Measurements from ENCODE around the gene MT1A. TPM values are rescaled to one million over a fixed set of nuclear protein-coding genes. Genes with fewer than 3 reads are reported as not detected.
A peak's percentile ranks its signal among the peaks of the same experiment; 100 is the strongest.

The MT1A gene
- total RNA-seq, 1 donor from 2014 or later, result 4.2 TPM

- no peak for DNase-seq (ENCODE audit: low read depth, low spot score)
Measured at GRCh38 chr16:56677474-56677873, 39.0 kb downstream of the MT1A start.

- DNase-seq (ENCODE audit: low read depth, low spot score), result no peak
Measured at GRCh38 chr16:56679078-56679730, 40.7 kb downstream of the MT1A start.

DNA sequence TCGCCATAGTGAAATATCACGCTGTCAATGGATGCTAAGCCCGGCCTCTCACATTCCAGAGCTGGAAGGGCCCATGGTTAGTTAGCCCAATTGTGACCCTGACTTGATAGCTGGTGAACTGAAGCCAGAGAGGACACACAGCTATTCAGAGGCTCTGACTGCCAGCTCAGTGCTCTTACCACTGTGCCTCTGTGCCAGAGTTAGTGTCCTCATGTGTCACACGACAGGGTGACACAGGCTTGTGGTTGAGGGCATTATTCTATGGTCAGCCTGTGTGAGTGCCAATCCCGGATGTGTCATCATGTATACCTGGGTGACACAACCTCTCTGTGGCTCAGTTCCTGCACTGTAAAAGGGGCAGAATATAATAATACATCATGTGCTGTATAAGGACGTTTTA lies 41.4 kb downstream of the MT1A start:
- no peak for DNase-seq (ENCODE audit: low read depth, low spot score)

- DNase-seq (ENCODE audit: low read depth, low spot score), result peak; percentile 49
Measured at GRCh38 chr16:56681939-56682702, 43.7 kb downstream of the MT1A start, which contains the start of gene MT1X. TSS of gene MT1X (plus strand) at chr16:56682470. CDS start at chr16:56682541, 71 bp downstream.

DNA sequence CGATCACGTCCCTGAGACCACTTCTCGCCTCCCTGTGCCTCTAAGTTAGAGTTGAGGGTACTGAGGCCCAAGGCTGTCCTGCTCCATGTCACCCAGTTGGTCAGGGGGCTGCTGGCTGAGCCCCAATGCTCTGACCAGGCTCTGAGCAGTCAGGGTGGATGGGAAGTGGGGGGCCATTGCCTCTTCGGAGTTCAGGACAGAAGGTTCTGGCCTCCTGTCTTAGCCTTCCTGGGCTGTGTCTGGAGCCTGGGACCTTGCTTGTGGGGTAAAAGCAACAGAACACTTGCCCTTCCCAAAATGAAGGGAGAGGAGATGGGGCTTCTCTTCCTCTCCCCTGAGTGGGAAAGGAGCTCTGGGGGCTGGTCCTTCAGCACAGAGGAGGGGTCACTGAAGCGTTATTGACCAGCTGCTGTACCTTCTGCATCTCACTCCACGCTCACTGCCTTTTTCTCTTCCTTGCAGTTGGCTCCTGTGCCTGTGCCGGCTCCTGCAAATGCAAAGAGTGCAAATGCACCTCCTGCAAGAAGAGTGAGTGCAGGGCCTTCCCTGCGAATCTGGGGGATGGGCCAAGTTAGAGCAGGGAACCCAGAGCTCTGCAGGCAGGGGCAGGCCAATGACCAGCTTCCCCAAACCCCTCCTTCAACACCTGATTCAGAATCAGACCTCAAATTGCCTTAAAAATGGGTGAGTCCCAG lies 44.4 kb downstream of the MT1A start:
- no peak for DNase-seq (ENCODE audit: low read depth, low spot score)

DNA sequence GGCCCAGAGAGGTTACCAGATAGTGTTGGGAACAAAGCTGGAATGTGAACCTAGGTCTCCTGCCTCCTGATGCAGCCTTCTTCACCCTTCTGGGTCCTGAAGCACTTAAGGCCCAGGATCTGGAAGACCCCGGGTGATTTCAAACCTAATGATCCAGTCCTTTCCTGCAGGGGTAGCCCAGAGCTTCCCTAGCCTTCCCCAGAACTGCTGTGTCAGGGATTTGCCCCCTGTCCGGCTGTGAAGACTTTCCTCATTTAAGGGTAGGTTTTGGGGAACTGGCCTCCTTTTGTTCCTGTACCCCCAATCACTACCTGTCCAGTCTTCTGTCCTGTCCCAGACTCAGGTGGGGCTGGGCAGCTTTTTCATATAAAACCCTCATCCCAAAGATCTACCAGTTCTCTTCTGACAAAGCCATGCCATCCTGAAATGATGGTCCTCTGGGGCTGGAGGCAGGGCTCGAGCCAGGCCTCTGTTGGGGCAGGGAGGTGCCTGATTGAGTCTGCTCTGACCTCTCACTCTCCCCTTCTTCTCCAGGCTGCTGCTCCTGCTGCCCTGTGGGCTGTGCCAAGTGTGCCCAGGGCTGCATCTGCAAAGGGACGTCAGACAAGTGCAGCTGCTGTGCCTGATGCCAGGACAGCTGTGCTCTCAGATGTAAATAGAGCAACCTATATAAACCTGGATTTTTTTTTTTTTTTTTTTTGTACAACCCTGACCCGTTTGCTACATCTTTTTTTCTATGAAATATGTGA lies 45.1 kb downstream of the MT1A start:
- no peak for DNase-seq (ENCODE audit: low read depth, low spot score)

DNA sequence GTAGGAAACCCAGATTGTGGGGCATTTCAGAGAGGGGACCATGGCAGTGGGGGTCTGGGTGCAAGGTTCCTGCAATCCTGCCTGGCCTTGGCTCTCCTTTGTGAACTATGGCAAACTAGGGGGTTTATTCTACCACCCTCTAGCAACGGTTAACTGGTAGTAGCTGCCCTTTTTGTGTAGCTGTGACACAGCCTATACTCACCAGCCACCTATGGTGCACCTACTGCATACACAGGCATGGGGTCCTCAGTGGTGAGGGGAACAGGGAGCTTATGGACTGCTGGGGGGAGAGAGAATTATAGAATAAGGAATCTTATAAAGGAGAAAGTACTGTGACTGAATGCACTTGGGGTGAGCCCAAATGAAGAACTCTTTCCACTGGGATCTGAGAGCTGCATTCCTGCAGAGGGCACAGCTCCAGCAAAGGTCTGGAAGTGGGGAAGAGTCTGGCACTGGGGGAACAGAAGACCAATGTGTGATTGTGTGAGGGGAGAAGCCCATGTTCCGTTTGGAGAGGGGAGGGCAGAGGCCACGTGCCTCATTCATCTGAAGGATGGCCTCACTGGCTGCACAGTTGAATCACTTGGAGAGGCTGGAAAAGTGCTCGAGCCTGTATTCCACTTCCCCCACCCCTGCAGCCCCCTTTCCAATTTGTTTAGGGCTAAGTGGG lies 45.9 kb downstream of the MT1A start:
- DNase-seq (ENCODE audit: low read depth, low spot score), result no peak

DNA sequence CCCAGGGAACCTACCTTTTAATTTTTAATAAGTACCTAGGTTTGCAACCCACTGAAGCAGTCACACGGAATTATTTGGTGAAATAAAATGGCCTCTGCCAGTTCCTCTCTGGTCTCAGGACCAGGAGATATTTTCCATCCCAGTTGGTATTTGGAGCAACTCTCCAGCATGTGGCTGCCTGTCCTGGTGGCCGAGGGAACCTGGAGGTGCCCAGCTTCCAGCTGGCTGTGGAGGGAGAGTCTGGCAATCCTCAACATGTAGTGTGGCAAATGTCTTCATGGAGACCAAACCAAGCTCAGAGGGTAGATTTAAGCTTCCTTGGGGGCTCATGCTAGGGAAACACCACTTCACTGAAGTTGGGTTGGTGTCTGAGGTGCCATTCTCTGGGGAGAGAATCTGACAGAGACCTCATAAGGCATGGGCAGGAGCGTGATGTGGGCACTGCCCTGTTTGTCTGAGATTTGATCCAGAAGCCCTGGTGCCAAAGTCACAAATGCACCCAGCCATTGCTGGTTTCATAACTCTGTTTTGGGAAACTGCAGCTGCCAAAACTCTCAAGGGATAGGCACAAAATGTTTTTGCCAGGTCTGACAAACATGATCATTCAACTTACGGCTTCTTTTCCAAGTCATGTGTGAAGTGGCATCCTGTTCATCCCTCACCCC lies 46.6 kb downstream of the MT1A start:
- DNase-seq (ENCODE audit: low read depth, low spot score), result no peak

DNA sequence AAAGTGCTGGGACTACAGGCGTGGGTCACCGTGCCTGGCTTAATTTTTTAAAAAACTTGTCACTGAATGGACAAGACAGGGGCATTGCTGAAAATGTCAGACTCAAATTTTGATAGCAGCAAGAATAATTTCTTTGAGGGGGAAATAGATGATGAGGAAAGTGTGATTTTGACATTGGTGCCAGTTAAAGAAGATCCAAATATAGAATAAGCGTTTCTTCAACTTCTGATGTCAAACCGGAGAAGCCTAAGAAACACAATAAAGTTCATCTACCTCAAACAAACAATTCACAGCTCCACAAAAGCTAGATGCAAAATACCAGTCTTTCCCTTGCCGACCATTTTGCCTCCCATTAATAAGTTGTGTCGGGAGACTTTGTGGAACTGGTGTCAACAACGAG lies 48.3 kb downstream of the MT1A start:
- no peak for DNase-seq (ENCODE audit: low read depth, low spot score)

DNA sequence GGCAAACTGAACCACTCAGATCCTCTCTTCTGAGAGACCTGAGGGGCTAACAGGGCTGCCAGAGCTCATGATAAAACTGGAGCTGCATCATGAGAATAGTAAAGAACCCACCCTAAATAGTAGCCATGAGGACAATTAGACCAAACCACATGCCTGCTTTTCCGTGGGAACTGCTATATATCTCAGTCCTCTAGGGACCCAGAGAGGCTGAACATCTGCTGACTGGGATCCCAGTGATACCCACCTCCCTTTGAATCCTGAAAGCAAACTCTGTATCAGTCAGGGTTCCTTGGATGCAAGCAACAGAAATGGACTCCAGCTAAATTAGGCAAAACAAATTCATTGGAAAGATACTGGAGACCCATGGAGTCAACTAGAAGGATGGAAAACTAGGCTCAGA lies 50.3 kb downstream of the MT1A start:
- DNase-seq (ENCODE audit: low read depth, low spot score), result no peak

DNA sequence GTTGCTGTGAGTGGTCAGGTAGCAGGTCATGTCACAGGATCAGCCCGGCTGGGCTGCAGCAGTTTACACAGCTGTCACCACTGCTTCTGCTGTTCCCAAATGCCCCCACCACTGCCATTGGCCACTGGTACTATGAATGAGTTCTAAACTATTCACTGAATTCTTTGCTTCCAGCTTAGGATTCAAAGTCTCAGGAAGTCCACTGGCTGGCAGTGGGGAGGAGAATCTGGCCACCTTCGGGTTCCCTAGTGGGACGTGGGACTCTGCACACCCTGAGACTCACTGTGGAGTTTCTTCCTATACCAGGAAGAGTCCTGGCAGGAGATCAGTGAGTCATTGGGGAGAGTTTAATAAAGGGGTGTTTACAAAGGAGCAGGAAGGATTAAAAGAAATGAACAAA lies 50.7 kb downstream of the MT1A start:
- DNase-seq (ENCODE audit: low read depth, low spot score), result no peak

Other genes with a start within 250 kb of the MT1A start
- gene AMFR, start 213.1 kb upstream of the MT1A start, total RNA-seq, result 241 and 263 TPM in 2 replicates
- gene NUDT21, start 187.3 kb upstream of the MT1A start, total RNA-seq, result 135 and 158 TPM in 2 replicates
- 87.0 and 152 TPM in 2 replicates for gene OGFOD1, start 187.1 kb upstream of the MT1A start, total RNA-seq
- 29.7 and 49.2 TPM in 2 replicates for gene BBS2, start 118.6 kb upstream of the MT1A start, total RNA-seq
- gene MT4, start 73.6 kb upstream of the MT1A start, total RNA-seq, result not detected in 2 replicates
- gene MT3, start 49.1 kb upstream of the MT1A start, total RNA-seq, result not detected in 2 replicates
- gene MT2A, start 30.1 kb upstream of the MT1A start, total RNA-seq, result 227 and 304 TPM in 2 replicates
- 132 and 284 TPM in 2 replicates for gene MT1E, start 12.9 kb upstream of the MT1A start, total RNA-seq
- 3.5 and 8.8 TPM in 2 replicates for gene MT1M, start 6.0 kb upstream of the MT1A start, total RNA-seq
- gene MT1B, start 13.2 kb downstream of the MT1A start, total RNA-seq, result not detected in 2 replicates
- 0.59 and 2.4 TPM in 2 replicates for gene MT1F, start 19.3 kb downstream of the MT1A start, total RNA-seq
- gene MT1G, start 29.4 kb downstream of the MT1A start, total RNA-seq, result not detected in 2 replicates
- not detected in 2 replicates for gene MT1H, start 31.1 kb downstream of the MT1A start, total RNA-seq
- 26.1 and 29.9 TPM in 2 replicates for gene MT1X, start 43.8 kb downstream of the MT1A start, total RNA-seq
- 111 and 118 TPM in 2 replicates for gene NUP93, start 91.5 kb downstream of the MT1A start, total RNA-seq
- gene SLC12A3, start 226.5 kb downstream of the MT1A start, total RNA-seq, result not detected in 2 replicates

Measured in pulmonary artery endothelial cell (primary cell).